HCT116 (cell line): ENCODE results near the gene SUCLG2. TPM values are rescaled to one million over a fixed set of nuclear protein-coding genes. Genes with fewer than 3 reads are reported as not detected.

ENCODE experiments used
- ATAC-seq: fragments of 200-7000 bp; cut with Tn5 transposase; 2 replicates; pipeline ENCODE4 v1.9.1; 2020; ENCODE audit warnings: mild to moderate bottlenecking, moderate library complexity
- BruUV-seq: library from RNA; stranded (reverse); fragments of 400-500 nt; replicated peaks from 2 replicates; lab custom pipeline; 2021; lab: Mats Ljungman, UMichigan
- CTCF ChIA-PET: fragments of 300-600 bp; sonication (Branson Sonifier 250); formaldehyde crosslinking; loops from one replicate; lab custom pipeline; 2021; ENCODE audit warnings: antibody characterized with exemption; lab: Charles Lee
- POLR2A ChIA-PET: fragments of 300-600, 350-600 bp; sonication (Branson Sonifier 250); formaldehyde crosslinking; loops from one replicate; lab custom pipeline; 2021; ENCODE audit warnings: antibody characterized with exemption; lab: Charles Lee
- RAD21 ChIA-PET, 2 experiments: fragments of 300-600 bp; sonication (Branson Sonifier 250); formaldehyde crosslinking; loops; one replicate each; lab custom pipeline; 2023; ENCODE audit warnings: low total read pairs in 2 of 2; ENCODE audit not compliant: uncharacterized antibody in 2 of 2, unreplicated experiment in 2 of 2, low non-redundant PET in 1 of 2; lab: Charles Lee
- DNase-seq: peaks from one replicate; pipeline ENCODE4 v3.0.0-alpha.2; 2010; ENCODE audit warnings: low read depth, low spot score
- H2AFZ ChIP-seq: fragments of 200-600 bp; shearing (Covaris generic), sonication (generic); 2 replicates; pipeline ENCODE4 v1.6.1; 2017; ENCODE audit warnings: low read depth, mixed run types, mixed read lengths, antibody characterized with exemption, low read length; ENCODE audit not compliant: poor library complexity, severe bottlenecking
- H3K27ac ChIP-seq: 2 replicates; pipeline ENCODE4 v1.5.1; 2012; ENCODE audit warnings: low read depth, low read length
- H3K27me3 ChIP-seq: fragments of 200-600 bp; sonication (generic); 2 replicates; pipeline ENCODE4 v1.6.1; 2016; ENCODE audit warnings: mixed run types, low read length, mixed read lengths; ENCODE audit not compliant: insufficient read depth
- H3K36me3 ChIP-seq, 2 experiments: fragments of 200-500 bp in 1 of 2; fragments of 200-600 bp in 1 of 2; sonication (Bioruptor generic) in 1 of 2; sonication (generic) in 1 of 2; 2 replicates each; pipeline versions ENCODE4 v1.5.1 to v1.6.1; 2014 to 2016; ENCODE audit warnings: low read length in 2 of 2, inconsistent platforms in 1 of 2, mixed read lengths in 1 of 2, mixed run types in 1 of 2; ENCODE audit not compliant: insufficient read depth in 2 of 2, control insufficient read depth in 1 of 2
- H3K4me1 ChIP-seq, 2 experiments: fragments of 200-600 bp in 1 of 2; sonication (generic) in 1 of 2; 2 replicates each; pipeline versions ENCODE4 v1.5.1 to v1.6.1; 2012 to 2017; ENCODE audit warnings: low read length in 2 of 2, inconsistent platforms in 1 of 2, mild to moderate bottlenecking in 1 of 2, mixed read lengths in 1 of 2, mixed run types in 1 of 2, moderate library complexity in 1 of 2; ENCODE audit not compliant: insufficient read depth in 2 of 2, control insufficient read depth in 1 of 2
- H3K4me2 ChIP-seq: fragments of 200-600 bp; sonication (generic); 2 replicates; pipeline ENCODE4 v1.6.1; 2017; ENCODE audit warnings: mixed run types, low read length, mixed read lengths
- H3K4me3 ChIP-seq, 2 experiments: fragments of 200-600 bp in 1 of 2; sonication (generic) in 1 of 2; replicated peaks in 1 of 2; 2 replicates each; pipeline ENCODE4 v1.5.1; 2011 to 2016; ENCODE audit warnings: low read length in 2 of 2, control low read depth in 1 of 2, low read depth in 1 of 2, mild to moderate bottlenecking in 1 of 2, mixed read lengths in 1 of 2, mixed run types in 1 of 2
- H3K79me2 ChIP-seq: fragments of 200-600 bp; sonication (generic); 2 replicates; pipeline ENCODE4 v1.6.1; 2017; ENCODE audit warnings: mild to moderate bottlenecking, mixed run types, low read length, moderate library complexity, mixed read lengths; ENCODE audit not compliant: insufficient read depth
- H3K9ac ChIP-seq: fragments of 200-600 bp; sonication (generic); 2 replicates; pipeline ENCODE4 v1.6.1; 2016; ENCODE audit warnings: low read length, mixed read lengths
- H3K9me2 ChIP-seq: fragments of 200-600 bp; sonication (generic), shearing (Covaris generic); 2 replicates; pipeline ENCODE4 v1.6.1; 2017; ENCODE audit warnings: mixed run types, mild to moderate bottlenecking, moderate library complexity; ENCODE audit not compliant: insufficient read depth
- H3K9me3 ChIP-seq, 2 experiments: fragments of 200-500 bp in 1 of 2; fragments of 200-600 bp in 1 of 2; sonication (Bioruptor generic) in 1 of 2; sonication (generic) in 1 of 2; 2 replicates each; pipeline ENCODE4 v1.6.1; 2014 to 2017; ENCODE audit warnings: low read length in 2 of 2, mixed read lengths in 2 of 2, inconsistent platforms in 1 of 2, low read depth in 1 of 2, mild to moderate bottlenecking in 1 of 2, mixed run types in 1 of 2, moderate library complexity in 1 of 2; ENCODE audit not compliant: control insufficient read depth in 1 of 2, insufficient read depth in 1 of 2
- H4K20me1 ChIP-seq: fragments of 200-600 bp; sonication (generic), shearing (Covaris generic); 2 replicates; pipeline ENCODE4 v1.6.1; 2017; ENCODE audit warnings: mixed run types, mild to moderate bottlenecking, moderate library complexity; ENCODE audit not compliant: insufficient read depth
- CBX3 ChIP-seq: IDR thresholded peaks from 2 replicates; pipeline ENCODE4 v1.6.1; 2012; ENCODE audit warnings: low read depth
- SIN3A ChIP-seq: IDR thresholded peaks from 2 replicates; pipeline ENCODE4 v1.6.1; 2012; ENCODE audit warnings: low read depth
- YY1 ChIP-seq: IDR thresholded peaks from 2 replicates; pipeline ENCODE4 v1.6.1; 2011; ENCODE audit warnings: low read length, low read depth, moderate library complexity, mild to moderate bottlenecking; ENCODE audit not compliant: insufficient replicate concordance; ENCODE audit errors: extremely low read depth
- intact Hi-C: fragments of 100-400 bp; cut with micrococcal nuclease; formaldehyde crosslinking; loops from 2 replicates; pipeline ENCODE4 v1.10.0; 2022
- total RNA-seq: library from RNA; stranded (reverse); gene quantifications from one replicate; pipeline ENCODE4 v1.2.1, GENCODE V29; 2021; ENCODE audit not compliant: unreplicated experiment
- TF ChIP-seq, protein P1 (sequence below), 3 experiments: fragments of 200-600 bp in 1 of 3; sonication (generic) in 1 of 3; IDR thresholded peaks in 2 of 3; conservative IDR thresholded peaks in 1 of 3; 2 replicates each; pipeline ENCODE4 v1.5.1; 2012 to 2017; ENCODE audit warnings: low read depth in 2 of 3, low read length in 2 of 3, antibody characterized with exemption in 1 of 3, borderline replicate concordance in 1 of 3, control low read depth in 1 of 3, mild to moderate bottlenecking in 1 of 3, mixed read lengths in 1 of 3, mixed run types in 1 of 3, moderate library complexity in 1 of 3; ENCODE audit not compliant: insufficient read depth in 1 of 3
- TF ChIP-seq, protein P2 (sequence below): IDR thresholded peaks from 2 replicates; pipeline ENCODE4 v1.6.1; 2012; ENCODE audit warnings: low read depth

The SUCLG2 gene
- total RNA-seq, 1 experiment from 2014 or later = 49.2 TPM

DNA sequence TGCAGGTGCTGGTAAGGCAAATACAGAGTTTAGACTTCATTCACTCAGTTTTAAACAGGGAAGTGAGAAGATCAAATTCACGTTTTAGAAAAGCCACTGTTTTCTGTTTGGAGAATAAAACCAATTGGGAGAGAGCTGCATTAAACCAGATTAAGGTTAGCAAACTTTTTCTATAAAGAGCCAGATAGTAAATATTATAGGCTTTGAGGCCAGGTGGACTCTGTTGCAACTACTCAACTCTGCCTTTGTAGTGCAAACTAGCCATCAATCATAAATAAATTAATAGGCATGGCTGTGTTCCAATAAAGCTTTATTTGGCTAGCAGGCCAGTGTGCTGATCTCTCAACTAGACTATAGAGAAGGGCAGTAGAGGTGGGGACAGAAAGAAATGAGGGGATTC is 33.5 kb downstream of the SUCLG2 start (continued):
- TF ChIP-seq, protein P1, sequence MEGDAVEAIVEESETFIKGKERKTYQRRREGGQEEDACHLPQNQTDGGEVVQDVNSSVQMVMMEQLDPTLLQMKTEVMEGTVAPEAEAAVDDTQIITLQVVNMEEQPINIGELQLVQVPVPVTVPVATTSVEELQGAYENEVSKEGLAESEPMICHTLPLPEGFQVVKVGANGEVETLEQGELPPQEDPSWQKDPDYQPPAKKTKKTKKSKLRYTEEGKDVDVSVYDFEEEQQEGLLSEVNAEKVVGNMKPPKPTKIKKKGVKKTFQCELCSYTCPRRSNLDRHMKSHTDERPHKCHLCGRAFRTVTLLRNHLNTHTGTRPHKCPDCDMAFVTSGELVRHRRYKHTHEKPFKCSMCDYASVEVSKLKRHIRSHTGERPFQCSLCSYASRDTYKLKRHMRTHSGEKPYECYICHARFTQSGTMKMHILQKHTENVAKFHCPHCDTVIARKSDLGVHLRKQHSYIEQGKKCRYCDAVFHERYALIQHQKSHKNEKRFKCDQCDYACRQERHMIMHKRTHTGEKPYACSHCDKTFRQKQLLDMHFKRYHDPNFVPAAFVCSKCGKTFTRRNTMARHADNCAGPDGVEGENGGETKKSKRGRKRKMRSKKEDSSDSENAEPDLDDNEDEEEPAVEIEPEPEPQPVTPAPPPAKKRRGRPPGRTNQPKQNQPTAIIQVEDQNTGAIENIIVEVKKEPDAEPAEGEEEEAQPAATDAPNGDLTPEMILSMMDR (IDR thresholded peaks at IDR 0.05 in 2 of 3, conservative IDR thresholded peaks at IDR 0.05 in 1 of 3; ENCODE audit: borderline replicate concordance in 1 of 3, insufficient read depth in 1 of 3, low read depth in 2 of 3, low read length in 2 of 3) = no peak

DNA sequence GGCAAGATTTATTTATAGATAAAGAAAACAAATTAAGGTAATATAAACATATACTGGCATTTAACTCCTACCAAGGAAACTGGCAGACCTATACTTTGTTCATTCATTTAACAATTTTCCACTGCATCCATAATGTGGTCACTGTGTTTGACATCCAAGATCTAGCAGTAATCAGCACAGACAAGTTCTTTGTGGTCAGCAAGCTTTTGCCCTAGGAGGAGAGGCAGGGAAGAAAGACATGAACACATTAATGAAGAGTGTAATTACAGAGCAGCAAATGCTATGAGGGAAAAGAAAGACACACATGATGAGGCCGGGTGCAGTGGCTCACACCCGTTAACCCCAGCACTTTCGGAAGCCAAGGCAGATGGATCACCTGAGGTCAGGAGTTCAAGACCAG is 34.4 kb downstream of the SUCLG2 start:
- H3K9me3 ChIP-seq = no peaks in the 10 kb centered on the region
- TF ChIP-seq, protein P2, sequence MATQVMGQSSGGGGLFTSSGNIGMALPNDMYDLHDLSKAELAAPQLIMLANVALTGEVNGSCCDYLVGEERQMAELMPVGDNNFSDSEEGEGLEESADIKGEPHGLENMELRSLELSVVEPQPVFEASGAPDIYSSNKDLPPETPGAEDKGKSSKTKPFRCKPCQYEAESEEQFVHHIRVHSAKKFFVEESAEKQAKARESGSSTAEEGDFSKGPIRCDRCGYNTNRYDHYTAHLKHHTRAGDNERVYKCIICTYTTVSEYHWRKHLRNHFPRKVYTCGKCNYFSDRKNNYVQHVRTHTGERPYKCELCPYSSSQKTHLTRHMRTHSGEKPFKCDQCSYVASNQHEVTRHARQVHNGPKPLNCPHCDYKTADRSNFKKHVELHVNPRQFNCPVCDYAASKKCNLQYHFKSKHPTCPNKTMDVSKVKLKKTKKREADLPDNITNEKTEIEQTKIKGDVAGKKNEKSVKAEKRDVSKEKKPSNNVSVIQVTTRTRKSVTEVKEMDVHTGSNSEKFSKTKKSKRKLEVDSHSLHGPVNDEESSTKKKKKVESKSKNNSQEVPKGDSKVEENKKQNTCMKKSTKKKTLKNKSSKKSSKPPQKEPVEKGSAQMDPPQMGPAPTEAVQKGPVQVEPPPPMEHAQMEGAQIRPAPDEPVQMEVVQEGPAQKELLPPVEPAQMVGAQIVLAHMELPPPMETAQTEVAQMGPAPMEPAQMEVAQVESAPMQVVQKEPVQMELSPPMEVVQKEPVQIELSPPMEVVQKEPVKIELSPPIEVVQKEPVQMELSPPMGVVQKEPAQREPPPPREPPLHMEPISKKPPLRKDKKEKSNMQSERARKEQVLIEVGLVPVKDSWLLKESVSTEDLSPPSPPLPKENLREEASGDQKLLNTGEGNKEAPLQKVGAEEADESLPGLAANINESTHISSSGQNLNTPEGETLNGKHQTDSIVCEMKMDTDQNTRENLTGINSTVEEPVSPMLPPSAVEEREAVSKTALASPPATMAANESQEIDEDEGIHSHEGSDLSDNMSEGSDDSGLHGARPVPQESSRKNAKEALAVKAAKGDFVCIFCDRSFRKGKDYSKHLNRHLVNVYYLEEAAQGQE = no peak
- TF ChIP-seq, protein P1 (IDR thresholded peaks at IDR 0.05 in 2 of 3, conservative IDR thresholded peaks at IDR 0.05 in 1 of 3; ENCODE audit: borderline replicate concordance in 1 of 3, insufficient read depth in 1 of 3, low read depth in 2 of 3, low read length in 2 of 3) = no peak
- TF ChIP-seq SIN3A (no peak), YY1 (no peak), CBX3 (no peak)
- no peaks in the 10 kb centered on the region for H3K36me3 ChIP-seq
- no peak overlapping the region for H2AFZ ChIP-seq
- RAD21 ChIA-PET = no interaction called here
- peaks cover 13% of the 10 kb centered on the region; the same call in 1 of the 2 replicates for H3K79me2 ChIP-seq
- DNase-seq (no peak), ATAC-seq (no peak)
- H4K20me1 ChIP-seq = peaks cover 3% of the 10 kb centered on the region; the same call in 1 of the 2 replicates
- intact Hi-C loops = no loop called here
- no TSS peak for BruUV-seq
- H3K9me2 ChIP-seq = no peaks in the 10 kb centered on the region
- POLR2A ChIA-PET = no interaction called here
- H3K4me2 ChIP-seq = no peak overlapping the region
- no peaks in the 10 kb centered on the region for H3K27me3 ChIP-seq
- H3K4me3 ChIP-seq = no peak overlapping the region
- CTCF ChIA-PET = no interaction called here
- H3K27ac ChIP-seq = no peak overlapping the region
- H3K9ac ChIP-seq = no peak overlapping the region
- no peaks in the 10 kb centered on the region for H3K4me1 ChIP-seq
